ENCODE results near the gene TEP1.

DNA sequence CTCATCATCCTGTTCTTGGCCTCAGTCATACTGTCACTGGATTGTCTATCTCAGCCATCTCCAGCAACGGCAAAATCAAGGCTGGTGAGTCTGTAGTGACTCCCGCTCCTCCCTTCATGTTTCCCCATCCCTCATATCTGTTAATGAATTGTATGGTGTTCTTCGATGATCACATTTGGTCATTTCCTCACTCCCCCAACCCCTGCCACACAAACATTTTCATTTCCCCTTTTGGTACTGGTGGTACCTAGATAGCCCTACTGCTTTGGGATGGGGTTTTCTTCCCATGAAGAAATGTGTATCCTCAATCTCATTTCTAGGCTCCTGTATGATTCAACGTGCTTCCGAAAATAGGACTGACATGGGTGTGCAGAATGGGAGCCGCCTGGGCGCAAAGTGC is 25.4 kb upstream of the TEP1 start:
- TF ChIP-seq, protein P1, sequence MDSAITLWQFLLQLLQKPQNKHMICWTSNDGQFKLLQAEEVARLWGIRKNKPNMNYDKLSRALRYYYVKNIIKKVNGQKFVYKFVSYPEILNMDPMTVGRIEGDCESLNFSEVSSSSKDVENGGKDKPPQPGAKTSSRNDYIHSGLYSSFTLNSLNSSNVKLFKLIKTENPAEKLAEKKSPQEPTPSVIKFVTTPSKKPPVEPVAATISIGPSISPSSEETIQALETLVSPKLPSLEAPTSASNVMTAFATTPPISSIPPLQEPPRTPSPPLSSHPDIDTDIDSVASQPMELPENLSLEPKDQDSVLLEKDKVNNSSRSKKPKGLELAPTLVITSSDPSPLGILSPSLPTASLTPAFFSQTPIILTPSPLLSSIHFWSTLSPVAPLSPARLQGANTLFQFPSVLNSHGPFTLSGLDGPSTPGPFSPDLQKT (CRISPR knock-in tag; IDR thresholded peaks at IDR 0.05; ENCODE audit: borderline replicate concordance): no peak
- TF ChIP-seq, protein P2, sequence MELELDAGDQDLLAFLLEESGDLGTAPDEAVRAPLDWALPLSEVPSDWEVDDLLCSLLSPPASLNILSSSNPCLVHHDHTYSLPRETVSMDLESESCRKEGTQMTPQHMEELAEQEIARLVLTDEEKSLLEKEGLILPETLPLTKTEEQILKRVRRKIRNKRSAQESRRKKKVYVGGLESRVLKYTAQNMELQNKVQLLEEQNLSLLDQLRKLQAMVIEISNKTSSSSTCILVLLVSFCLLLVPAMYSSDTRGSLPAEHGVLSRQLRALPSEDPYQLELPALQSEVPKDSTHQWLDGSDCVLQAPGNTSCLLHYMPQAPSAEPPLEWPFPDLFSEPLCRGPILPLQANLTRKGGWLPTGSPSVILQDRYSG (CRISPR knock-in tag; IDR thresholded peaks at IDR 0.05): no peak
